K562 (cell line): Measurements from ENCODE around the gene TTLL10. TPM values are rescaled to one million over a fixed set of nuclear protein-coding genes. Genes with fewer than 3 reads are reported as not detected.

Source experiments
- EGR1 ChIP-seq: fragments of 450-650 bp; conservative IDR thresholded peaks from 2 replicates; pipeline ENCODE4 v1.6.1; 2017; ENCODE audit warnings: mild to moderate bottlenecking
- ESRRB ChIP-seq: fragments of 250-450 bp; sonication (Bioruptor Pico); IDR thresholded peaks from 2 replicates; pipeline ENCODE4 v1.5.0; 2020; ENCODE audit warnings: mild to moderate bottlenecking, moderate library complexity, borderline replicate concordance
- FOXM1 ChIP-seq, 2 experiments: fragments of 450-650 bp in 1 of 2; sonication (generic) in 1 of 2; formaldehyde crosslinking in 1 of 2; IDR thresholded peaks; 2 replicates each; pipeline versions ENCODE4 v1.6.1 to v1.9.0; 2017 to 2022; ENCODE audit warnings: low read depth in 2 of 2, mild to moderate bottlenecking in 2 of 2, missing genetic modification reagents in 1 of 2, moderate library complexity in 1 of 2
- MAFG ChIP-seq: fragments of 450-650 bp; conservative IDR thresholded peaks from 2 replicates; pipeline ENCODE4 v1.6.1; 2016; ENCODE audit warnings: missing genetic modification characterization, missing compliant biosample characterization
- MITF ChIP-seq: IDR thresholded peaks from 2 replicates; pipeline ENCODE4 v1.6.1; 2014; ENCODE audit warnings: antibody characterized with exemption
- MTA3 ChIP-seq: fragments of 450-650 bp; formaldehyde crosslinking; IDR thresholded peaks from 2 replicates; pipeline ENCODE4 v1.6.1; 2017; ENCODE audit warnings: mild to moderate bottlenecking, borderline replicate concordance
- POLR2AphosphoS5 ChIP-seq: IDR thresholded peaks from 2 replicates; pipeline ENCODE4 v1.6.1; 2011; ENCODE audit warnings: mild to moderate bottlenecking, low read depth, low read length, moderate library complexity; ENCODE audit not compliant: control insufficient read depth, insufficient read depth
- RNF2 ChIP-seq: sonication (generic); IDR thresholded peaks from 2 replicates; pipeline ENCODE4 v1.6.1; 2016
- ZNF324 ChIP-seq: fragments of 250-450 bp; sonication (Bioruptor Pico); IDR thresholded peaks from 2 replicates; pipeline ENCODE4 v1.4.0; 2020; ENCODE audit warnings: mild to moderate bottlenecking
- polyA plus RNA-seq, 8 experiments: library from polyadenylated mRNA; depleted of rRNA in 4 of 8; stranded (reverse) in 5 of 8; unstranded in 3 of 8; fragments of >200 nt; fragmentation: Nextera tagmentation in 2 of 8; fragmentation: Illumina TruSeq in 1 of 8; extraction: Ambion mirVana in 2 of 8; extraction: Trizol in 1 of 8; gene quantifications; 2 replicates each; pipeline versions ENCODE4 v1.2.1 to v1.2.3, GENCODE V29; 2011 to 2014; ENCODE audit warnings: inconsistent platforms in 1 of 8, missing spikeins in 1 of 8
- total RNA-seq, 7 experiments: library from RNA; depleted of rRNA in 6 of 7; stranded (reverse); fragments of >200 nt in 6 of 7; fragmentation: Illumina TruSeq in 2 of 7; extraction: Trizol in 2 of 7; gene quantifications; 2 replicates each; pipeline versions ENCODE4 v1.2.1 to v1.2.3, GENCODE V29; 2011 to 2021; ENCODE audit warnings: low replicate concordance in 1 of 7
- TF ChIP-seq, protein P1 (sequence below), 2 experiments: fragments of 450-650 bp in 1 of 2; sonication (generic) in 1 of 2; formaldehyde crosslinking in 1 of 2; IDR thresholded peaks; 2 replicates each; pipeline versions ENCODE4 v1.7.1 to v1.9.0; 2016 to 2022; ENCODE audit warnings: inconsistent platforms in 1 of 2, mild to moderate bottlenecking in 1 of 2, missing genetic modification reagents in 1 of 2
- TF ChIP-seq, protein P2 (sequence below): fragments of 450-650 bp; IDR thresholded peaks from 2 replicates; pipeline ENCODE4 v1.7.0; 2016; ENCODE audit warnings: borderline replicate concordance

The TTLL10 gene
- total and polyA plus RNA-seq, 9 of the 15 experiments (the other 6 are each of a cell fraction or from before 2014, with no cell fraction given), result not detected

DNA sequence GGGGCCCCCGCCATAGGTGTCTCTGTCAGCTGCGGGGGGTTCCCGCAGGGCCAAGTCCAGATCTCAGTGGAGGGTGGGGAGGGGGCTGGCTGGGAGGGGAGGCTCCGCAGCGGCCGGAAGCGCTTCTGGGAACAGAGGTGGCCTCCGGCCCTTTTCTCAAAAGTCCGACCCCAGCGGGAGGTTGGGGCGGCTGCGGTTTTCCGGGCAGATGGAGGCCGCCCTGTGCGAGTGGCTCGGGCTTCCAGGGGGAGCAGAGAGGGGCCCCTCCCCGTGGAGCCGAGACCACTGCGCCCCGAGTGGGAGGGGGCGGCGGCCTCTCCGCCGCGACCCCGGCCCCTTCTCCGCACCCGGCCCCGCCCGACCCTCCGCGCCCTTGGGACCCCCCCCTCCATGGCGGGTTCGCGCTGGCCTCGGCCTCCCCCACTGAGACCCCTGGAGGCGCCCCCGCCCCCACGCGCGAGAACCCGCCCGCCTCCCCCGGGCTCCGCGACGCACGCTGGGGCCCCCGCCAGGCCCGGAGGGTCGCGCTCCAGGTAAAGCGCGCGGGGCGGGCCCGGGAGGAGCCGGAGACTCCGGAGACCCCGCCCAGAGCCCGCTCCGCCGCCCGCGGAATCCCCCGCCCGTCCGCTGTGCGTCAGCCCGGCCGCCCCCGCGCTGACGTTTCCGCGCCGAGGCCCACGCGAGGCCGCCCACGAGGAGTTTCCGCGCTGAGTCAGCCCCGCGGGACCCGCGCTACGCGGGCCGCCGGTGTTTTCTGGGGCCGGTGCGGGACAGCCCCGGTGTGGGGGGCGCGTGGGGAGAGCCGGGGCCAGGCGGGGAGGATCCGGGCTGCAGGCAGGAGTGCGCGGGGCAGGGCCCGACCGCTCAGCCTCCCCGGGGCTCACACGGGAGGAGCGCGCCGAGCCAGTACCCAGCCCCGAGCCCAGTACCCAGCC is 27.5 kb downstream of the TTLL10 start (continued):
- TF ChIP-seq, protein P1, sequence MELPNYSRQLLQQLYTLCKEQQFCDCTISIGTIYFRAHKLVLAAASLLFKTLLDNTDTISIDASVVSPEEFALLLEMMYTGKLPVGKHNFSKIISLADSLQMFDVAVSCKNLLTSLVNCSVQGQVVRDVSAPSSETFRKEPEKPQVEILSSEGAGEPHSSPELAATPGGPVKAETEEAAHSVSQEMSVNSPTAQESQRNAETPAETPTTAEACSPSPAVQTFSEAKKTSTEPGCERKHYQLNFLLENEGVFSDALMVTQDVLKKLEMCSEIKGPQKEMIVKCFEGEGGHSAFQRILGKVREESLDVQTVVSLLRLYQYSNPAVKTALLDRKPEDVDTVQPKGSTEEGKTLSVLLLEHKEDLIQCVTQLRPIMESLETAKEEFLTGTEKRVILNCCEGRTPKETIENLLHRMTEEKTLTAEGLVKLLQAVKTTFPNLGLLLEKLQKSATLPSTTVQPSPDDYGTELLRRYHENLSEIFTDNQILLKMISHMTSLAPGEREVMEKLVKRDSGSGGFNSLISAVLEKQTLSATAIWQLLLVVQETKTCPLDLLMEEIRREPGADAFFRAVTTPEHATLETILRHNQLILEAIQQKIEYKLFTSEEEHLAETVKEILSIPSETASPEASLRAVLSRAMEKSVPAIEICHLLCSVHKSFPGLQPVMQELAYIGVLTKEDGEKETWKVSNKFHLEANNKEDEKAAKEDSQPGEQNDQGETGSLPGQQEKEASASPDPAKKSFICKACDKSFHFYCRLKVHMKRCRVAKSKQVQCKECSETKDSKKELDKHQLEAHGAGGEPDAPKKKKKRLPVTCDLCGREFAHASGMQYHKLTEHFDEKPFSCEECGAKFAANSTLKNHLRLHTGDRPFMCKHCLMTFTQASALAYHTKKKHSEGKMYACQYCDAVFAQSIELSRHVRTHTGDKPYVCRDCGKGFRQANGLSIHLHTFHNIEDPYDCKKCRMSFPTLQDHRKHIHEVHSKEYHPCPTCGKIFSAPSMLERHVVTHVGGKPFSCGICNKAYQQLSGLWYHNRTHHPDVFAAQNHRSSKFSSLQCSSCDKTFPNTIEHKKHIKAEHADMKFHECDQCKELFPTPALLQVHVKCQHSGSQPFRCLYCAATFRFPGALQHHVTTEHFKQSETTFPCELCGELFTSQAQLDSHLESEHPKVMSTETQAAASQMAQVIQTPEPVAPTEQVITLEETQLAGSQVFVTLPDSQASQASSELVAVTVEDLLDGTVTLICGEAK (IDR thresholded peaks at IDR 0.05), result peak; percentile 11; the same call in 1 of the 2 replicates
- TF ChIP-seq, protein P1 (CRISPR knock-in tag; IDR thresholded peaks at IDR 0.05), result no peak
- TF ChIP-seq MAFG (tag) (no peak), FOXM1 (IDR thresholded peaks at IDR 0.05; ENCODE audit: low read depth) (no peak), FOXM1 (CRISPR knock-in tag; IDR thresholded peaks at IDR 0.05; ENCODE audit: low read depth) (no peak), POLR2AphosphoS5 (no peak), RNF2 (peak; percentile 34; the same call in 1 of the 2 replicates), ZNF324 (CRISPR knock-in tag) (no peak), MITF (peak; percentile 45; the same call in 1 of the 2 replicates), EGR1 (peak; percentile 97), ESRRB (CRISPR knock-in tag) (no peak), MTA3 (peak; percentile 96)
- TF ChIP-seq, protein P2, sequence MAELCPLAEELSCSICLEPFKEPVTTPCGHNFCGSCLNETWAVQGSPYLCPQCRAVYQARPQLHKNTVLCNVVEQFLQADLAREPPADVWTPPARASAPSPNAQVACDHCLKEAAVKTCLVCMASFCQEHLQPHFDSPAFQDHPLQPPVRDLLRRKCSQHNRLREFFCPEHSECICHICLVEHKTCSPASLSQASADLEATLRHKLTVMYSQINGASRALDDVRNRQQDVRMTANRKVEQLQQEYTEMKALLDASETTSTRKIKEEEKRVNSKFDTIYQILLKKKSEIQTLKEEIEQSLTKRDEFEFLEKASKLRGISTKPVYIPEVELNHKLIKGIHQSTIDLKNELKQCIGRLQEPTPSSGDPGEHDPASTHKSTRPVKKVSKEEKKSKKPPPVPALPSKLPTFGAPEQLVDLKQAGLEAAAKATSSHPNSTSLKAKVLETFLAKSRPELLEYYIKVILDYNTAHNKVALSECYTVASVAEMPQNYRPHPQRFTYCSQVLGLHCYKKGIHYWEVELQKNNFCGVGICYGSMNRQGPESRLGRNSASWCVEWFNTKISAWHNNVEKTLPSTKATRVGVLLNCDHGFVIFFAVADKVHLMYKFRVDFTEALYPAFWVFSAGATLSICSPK, result no peak
